Uterus (tissue), 4 donors: ENCODE results near the gene HIVEP3. TPM values are rescaled to one million over a fixed set of nuclear protein-coding genes. Genes with fewer than 3 reads are reported as not detected.

Source experiments
- DNase-seq, 2 donors: peaks; one replicate each; pipeline ENCODE4 v3.0.0-alpha.2; 2019 to 2020
- H3K27ac ChIP-seq, 2 donors: fragments of 200-600 bp; sonication (generic); 1 replicate in 1 of 2; 2 replicates in 1 of 2; pipeline ENCODE4 v1.5.1; 2016 to 2018
- H3K27me3 ChIP-seq, 2 donors: fragments of 200-600 bp; sonication (generic); one replicate each; pipeline ENCODE4 v1.5.1; 2018 to 2019; ENCODE audit warnings: control low read depth in 1 of 2
- H3K36me3 ChIP-seq, 2 donors: fragments of 200-600 bp; sonication (generic); one replicate each; pipeline ENCODE4 v1.5.1; 2019; ENCODE audit warnings: control low read depth in 1 of 2
- H3K4me1 ChIP-seq, 2 donors: fragments of 200-600 bp; sonication (generic); one replicate each; pipeline ENCODE4 v1.5.1; 2018 to 2019; ENCODE audit warnings: control low read depth in 1 of 2
- H3K4me3 ChIP-seq, 2 donors: fragments of 200-600 bp; sonication (generic); 1 replicate in 1 of 2; 2 replicates in 1 of 2; pipeline ENCODE4 v1.5.1; 2018 to 2019; ENCODE audit warnings: mild to moderate bottlenecking in 1 of 2
- H3K9me3 ChIP-seq, 2 donors: fragments of 200-600 bp; sonication (generic); one replicate each; pipeline ENCODE4 v1.5.1; 2019; ENCODE audit warnings: control low read depth in 1 of 2
- POLR2A ChIP-seq, 2 donors: fragments of 450-650 bp; IDR thresholded peaks; one replicate each; pipeline ENCODE4 v1.6.1; 2016; ENCODE audit warnings: antibody characterized with exemption in 2 of 2, mild to moderate bottlenecking in 1 of 2, moderate library complexity in 1 of 2
- intact Hi-C: fragments of 100-400 bp; cut with DNase I; formaldehyde crosslinking; loops from one replicate; pipeline ENCODE4 v1.15.1; 2023; ENCODE audit warnings: low total_unique reads
- total RNA-seq, 4 donors: library from RNA; depleted of rRNA in 3 of 4; stranded (reverse); fragments of >200 nt in 3 of 4; gene quantifications; one replicate each; pipeline versions ENCODE4 v1.1.0 to v1.2.4, GENCODE V29; 2014 to 2023
- TF ChIP-seq, protein P1 (sequence below), 4 experiments: fragments of 200-600 bp in 2 of 4; fragments of 450-650 bp in 2 of 4; sonication (generic) in 2 of 4; IDR thresholded peaks; one replicate each; pipeline ENCODE4 v1.5.1; 2016 to 2019; ENCODE audit warnings: antibody characterized with exemption in 4 of 4, mild to moderate bottlenecking in 2 of 4, moderate library complexity in 1 of 4
- donor health status: DM: yes; HTN: yes; CAD: no.

HIVEP3 gene
- total RNA-seq, 4 donors from 2014 or later: 0.51 to 7.6 (median 2.9) TPM

DNA sequence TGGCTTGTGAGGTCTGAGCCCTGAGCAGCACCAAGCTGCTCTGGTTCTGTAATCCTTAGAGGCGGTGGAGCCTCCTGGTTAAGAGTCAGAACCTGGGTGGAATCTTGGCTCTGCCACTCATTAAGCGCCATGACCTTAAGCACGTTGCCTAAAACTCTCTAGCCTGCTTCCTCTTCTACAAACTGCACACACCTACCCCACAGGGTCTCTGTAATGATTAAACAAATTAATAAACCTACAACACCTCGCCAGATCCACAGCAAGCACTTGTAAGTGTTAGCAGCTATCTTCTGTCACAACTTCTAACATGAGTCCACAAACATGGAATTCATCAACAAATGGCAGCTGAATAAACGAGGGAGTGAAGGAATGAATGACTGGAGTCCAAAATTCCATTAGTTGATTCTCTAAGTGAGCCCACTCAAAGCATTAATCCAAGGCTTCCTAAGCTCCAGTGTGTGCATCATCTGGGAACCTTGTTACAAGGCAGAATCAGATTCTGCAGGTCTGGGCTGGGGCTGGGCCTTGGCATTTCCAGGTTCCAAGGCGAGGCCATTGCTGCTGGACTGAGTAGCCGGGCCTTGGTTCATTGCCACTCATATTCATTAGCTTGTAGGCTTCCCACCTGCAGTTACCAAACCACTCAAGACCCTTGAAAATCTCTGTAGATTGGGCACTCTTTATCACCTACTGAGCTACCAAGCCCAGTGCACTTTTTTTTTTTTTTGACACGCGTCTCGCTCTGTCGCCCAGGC is 168.6 kb downstream of the HIVEP3 start:
- no peak for DNase-seq
- intact Hi-C loops: no loop called here

DNA sequence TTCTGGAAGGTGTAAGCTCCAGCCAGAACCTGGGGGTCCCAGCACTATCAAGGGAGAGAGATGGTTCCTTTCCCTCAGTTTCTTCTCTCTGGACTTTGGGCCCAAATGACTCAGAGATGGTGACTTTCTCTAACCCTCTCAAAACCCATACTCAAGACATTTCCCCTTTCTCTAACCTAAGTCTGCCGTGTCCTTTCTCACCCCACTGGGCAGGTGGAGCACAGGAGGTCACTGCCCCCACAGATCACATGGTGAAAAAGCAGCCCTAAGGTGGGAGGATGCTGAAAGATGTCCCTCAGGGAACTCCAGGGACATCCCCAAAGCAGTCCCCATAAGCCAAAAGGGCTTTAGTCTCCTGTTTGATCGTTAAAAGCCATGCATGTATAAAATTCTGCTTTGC is 173.7 kb downstream of the HIVEP3 start:
- Histone ChIP-seq H3K9me3 (no peaks in the 10 kb centered on the region), H3K4me3 (no peak overlapping the region), H3K27ac (no peak overlapping the region), H3K4me1 (no peaks in the 10 kb centered on the region), H3K27me3 (no peaks in the 10 kb centered on the region), H3K36me3 (no peaks in the 10 kb centered on the region)
- intact Hi-C loops: no loop called here
- no peak for TF ChIP-seq POLR2A (IDR thresholded peaks at IDR 0.05)
- TF ChIP-seq, protein P1, sequence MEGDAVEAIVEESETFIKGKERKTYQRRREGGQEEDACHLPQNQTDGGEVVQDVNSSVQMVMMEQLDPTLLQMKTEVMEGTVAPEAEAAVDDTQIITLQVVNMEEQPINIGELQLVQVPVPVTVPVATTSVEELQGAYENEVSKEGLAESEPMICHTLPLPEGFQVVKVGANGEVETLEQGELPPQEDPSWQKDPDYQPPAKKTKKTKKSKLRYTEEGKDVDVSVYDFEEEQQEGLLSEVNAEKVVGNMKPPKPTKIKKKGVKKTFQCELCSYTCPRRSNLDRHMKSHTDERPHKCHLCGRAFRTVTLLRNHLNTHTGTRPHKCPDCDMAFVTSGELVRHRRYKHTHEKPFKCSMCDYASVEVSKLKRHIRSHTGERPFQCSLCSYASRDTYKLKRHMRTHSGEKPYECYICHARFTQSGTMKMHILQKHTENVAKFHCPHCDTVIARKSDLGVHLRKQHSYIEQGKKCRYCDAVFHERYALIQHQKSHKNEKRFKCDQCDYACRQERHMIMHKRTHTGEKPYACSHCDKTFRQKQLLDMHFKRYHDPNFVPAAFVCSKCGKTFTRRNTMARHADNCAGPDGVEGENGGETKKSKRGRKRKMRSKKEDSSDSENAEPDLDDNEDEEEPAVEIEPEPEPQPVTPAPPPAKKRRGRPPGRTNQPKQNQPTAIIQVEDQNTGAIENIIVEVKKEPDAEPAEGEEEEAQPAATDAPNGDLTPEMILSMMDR (IDR thresholded peaks at IDR 0.05): no peak
- no peak for DNase-seq

More for the DNA sequence above, 168.6 kb downstream of the HIVEP3 start:
- Histone ChIP-seq H3K4me1 (no peaks in the 10 kb centered on the region), H3K36me3 (no peaks in the 10 kb centered on the region), H3K4me3 (no peak overlapping the region), H3K27me3 (no peaks in the 10 kb centered on the region), H3K9me3 (no peaks in the 10 kb centered on the region), H3K27ac (no peak overlapping the region)
- TF ChIP-seq, protein P1 (IDR thresholded peaks at IDR 0.05): no peak

DNA sequence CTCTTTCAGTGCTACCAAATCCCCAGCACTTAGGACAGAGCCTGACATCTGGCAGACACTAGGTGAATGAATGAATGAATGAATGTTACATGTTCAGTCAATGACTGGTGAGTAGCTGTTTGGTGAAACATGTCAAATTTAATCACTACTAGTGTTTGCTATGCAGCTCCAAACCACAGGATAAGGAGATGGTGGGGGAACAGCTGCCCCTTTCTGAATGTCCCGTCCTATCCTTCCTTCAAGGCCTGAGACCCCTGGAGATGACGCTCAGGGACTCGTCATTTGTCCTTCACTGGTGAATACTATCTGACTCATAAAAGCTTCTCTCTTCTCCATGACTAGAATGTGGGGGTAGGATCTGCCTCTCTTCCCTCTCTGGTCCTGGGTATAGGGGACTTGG is 175.4 kb downstream of the HIVEP3 start:
- DNase-seq: no peak
- no peaks in the 10 kb centered on the region for H3K9me3 ChIP-seq
- TF ChIP-seq, protein P1 (IDR thresholded peaks at IDR 0.05): no peak
- no peak for TF ChIP-seq POLR2A (IDR thresholded peaks at IDR 0.05)
- no peaks in the 10 kb centered on the region for H3K36me3 ChIP-seq
- H3K4me3 ChIP-seq: no peak overlapping the region
- intact Hi-C loops: no loop called here
- H3K4me1 ChIP-seq: no peaks in the 10 kb centered on the region
- H3K27me3 ChIP-seq: no peaks in the 10 kb centered on the region
- no peak overlapping the region for H3K27ac ChIP-seq

DNA sequence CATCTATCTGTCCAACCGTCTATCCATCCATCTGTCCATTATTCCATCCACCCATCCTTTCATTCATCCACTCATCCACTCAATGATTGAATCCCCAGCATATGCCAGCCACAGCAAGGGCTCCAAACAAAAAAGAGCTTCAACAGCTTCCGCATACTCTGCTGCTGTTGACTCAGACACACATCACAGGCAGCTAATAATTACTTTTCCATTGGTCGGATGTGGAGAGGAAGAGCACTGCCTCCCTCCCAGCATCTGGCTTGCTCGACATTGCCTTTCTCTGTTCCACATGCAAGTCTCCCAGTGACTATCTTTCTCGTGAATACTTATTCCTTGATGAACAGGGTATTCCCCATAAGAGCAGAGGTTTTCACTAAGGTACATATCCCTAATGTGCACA is 176.5 kb downstream of the HIVEP3 start:
- H3K27me3 ChIP-seq: no peaks in the 10 kb centered on the region
- intact Hi-C loops: no loop called here
- TF ChIP-seq, protein P1 (IDR thresholded peaks at IDR 0.05): no peak
- TF ChIP-seq POLR2A (IDR thresholded peaks at IDR 0.05): no peak
- no peaks in the 10 kb centered on the region for H3K4me1 ChIP-seq
- no peak overlapping the region for H3K27ac ChIP-seq
- DNase-seq: no peak
- H3K9me3 ChIP-seq: no peaks in the 10 kb centered on the region
- H3K4me3 ChIP-seq: no peak overlapping the region
- no peaks in the 10 kb centered on the region for H3K36me3 ChIP-seq

DNA sequence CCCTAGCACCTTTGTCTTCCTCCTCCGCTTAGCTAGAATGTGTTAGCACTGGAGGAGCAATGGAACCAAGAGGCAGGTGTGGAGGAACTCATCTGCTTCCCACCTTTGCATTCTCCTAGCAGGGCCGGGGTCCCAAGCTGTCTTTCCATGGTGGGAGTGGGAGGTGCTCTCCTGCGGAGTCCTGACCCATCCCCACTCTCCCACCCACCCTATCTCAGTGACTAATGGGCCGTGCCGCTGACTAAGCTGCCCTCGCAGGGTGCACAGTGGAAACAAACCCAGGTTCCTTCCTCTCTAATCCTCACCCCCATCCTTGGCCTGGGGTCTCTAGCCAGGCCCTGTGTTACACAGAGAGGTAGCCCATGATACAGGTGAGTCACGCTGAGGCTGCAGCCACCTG is 177.5 kb downstream of the HIVEP3 start:
- H3K27ac ChIP-seq: no peak overlapping the region
- intact Hi-C loops: no loop called here
- no peaks in the 10 kb centered on the region for H3K4me1 ChIP-seq
- H3K9me3 ChIP-seq: no peaks in the 10 kb centered on the region
- no peak for TF ChIP-seq POLR2A (IDR thresholded peaks at IDR 0.05)
- TF ChIP-seq, protein P1 (IDR thresholded peaks at IDR 0.05): no peak
- no peaks in the 10 kb centered on the region for H3K36me3 ChIP-seq
- H3K27me3 ChIP-seq: no peaks in the 10 kb centered on the region
- no peak overlapping the region for H3K4me3 ChIP-seq
- DNase-seq: no peak
